Measurements from ENCODE around the gene VMP1.

The VMP1 gene

GRCh38 chr17:59748591-59748990 is 41.1 kb downstream of the VMP1 start:
- Histone ChIP-seq H3K36me3 (ENCODE audit: low read length) (no peaks in the 10 kb centered on the region), H3K27me3 (ENCODE audit: low read length) (no peaks in the 10 kb centered on the region), H3F3A (ENCODE audit: insufficient read depth) (peaks cover 13% of the 10 kb centered on the region; the same call in 1 of the 2 replicates), H3K4me2 (ENCODE audit: low read depth, low read length, poor library complexity, severe bottlenecking) (no peak overlapping the region), H3K4me3 (ENCODE audit: insufficient read depth, low read length, poor library complexity, severe bottlenecking) (no peak overlapping the region), H3K9me3 (ENCODE audit: insufficient read depth, low read length) (no peaks in the 10 kb centered on the region), H2AFZ (ENCODE audit: low read depth, low read length, severe bottlenecking) (no peak overlapping the region), H3K9ac (ENCODE audit: low read length) (no peak overlapping the region), H3K27ac (ENCODE audit: low read depth, low read length) (no peak overlapping the region), H3K79me2 (ENCODE audit: insufficient read depth, low read length) (no peaks in the 10 kb centered on the region), H4K20me1 (ENCODE audit: low read depth, low read length) (no peaks in the 10 kb centered on the region), H3K9me2 (replicated peaks; ENCODE audit: insufficient read depth, low read length) (no peaks in the 10 kb centered on the region)
- TF ChIP-seq EZH2phosphoT487 (conservative IDR thresholded peaks at IDR 0.05; ENCODE audit: low read length), result no peak
- TF ChIP-seq, protein P1, sequence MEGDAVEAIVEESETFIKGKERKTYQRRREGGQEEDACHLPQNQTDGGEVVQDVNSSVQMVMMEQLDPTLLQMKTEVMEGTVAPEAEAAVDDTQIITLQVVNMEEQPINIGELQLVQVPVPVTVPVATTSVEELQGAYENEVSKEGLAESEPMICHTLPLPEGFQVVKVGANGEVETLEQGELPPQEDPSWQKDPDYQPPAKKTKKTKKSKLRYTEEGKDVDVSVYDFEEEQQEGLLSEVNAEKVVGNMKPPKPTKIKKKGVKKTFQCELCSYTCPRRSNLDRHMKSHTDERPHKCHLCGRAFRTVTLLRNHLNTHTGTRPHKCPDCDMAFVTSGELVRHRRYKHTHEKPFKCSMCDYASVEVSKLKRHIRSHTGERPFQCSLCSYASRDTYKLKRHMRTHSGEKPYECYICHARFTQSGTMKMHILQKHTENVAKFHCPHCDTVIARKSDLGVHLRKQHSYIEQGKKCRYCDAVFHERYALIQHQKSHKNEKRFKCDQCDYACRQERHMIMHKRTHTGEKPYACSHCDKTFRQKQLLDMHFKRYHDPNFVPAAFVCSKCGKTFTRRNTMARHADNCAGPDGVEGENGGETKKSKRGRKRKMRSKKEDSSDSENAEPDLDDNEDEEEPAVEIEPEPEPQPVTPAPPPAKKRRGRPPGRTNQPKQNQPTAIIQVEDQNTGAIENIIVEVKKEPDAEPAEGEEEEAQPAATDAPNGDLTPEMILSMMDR (IDR thresholded peaks at IDR 0.05; ENCODE audit: insufficient read depth, low read length, poor library complexity, severe bottlenecking), result no peak

- Histone ChIP-seq H3K36me3 (ENCODE audit: low read length) (no peaks in the 10 kb centered on the region), H3K9ac (ENCODE audit: low read length) (no peak overlapping the region), H3K27ac (ENCODE audit: low read depth, low read length) (peak overlapping the region; percentile 17; the same call in 1 of the 2 replicates), H3K4me3 (ENCODE audit: insufficient read depth, low read length, poor library complexity, severe bottlenecking) (no peak overlapping the region), H3K9me3 (ENCODE audit: insufficient read depth, low read length) (no peaks in the 10 kb centered on the region), H3F3A (ENCODE audit: insufficient read depth) (peaks cover 13% of the 10 kb centered on the region; the same call in 1 of the 2 replicates), H3K4me2 (ENCODE audit: low read depth, low read length, poor library complexity, severe bottlenecking) (no peak overlapping the region), H3K9me2 (replicated peaks; ENCODE audit: insufficient read depth, low read length) (no peaks in the 10 kb centered on the region), H2AFZ (ENCODE audit: low read depth, low read length, severe bottlenecking) (no peak overlapping the region), H3K79me2 (ENCODE audit: insufficient read depth, low read length) (no peaks in the 10 kb centered on the region), H4K20me1 (ENCODE audit: low read depth, low read length) (no peaks in the 10 kb centered on the region), H3K27me3 (ENCODE audit: low read length) (no peaks in the 10 kb centered on the region)
- no peak for TF ChIP-seq EZH2phosphoT487 (conservative IDR thresholded peaks at IDR 0.05; ENCODE audit: low read length)
- TF ChIP-seq, protein P1 (IDR thresholded peaks at IDR 0.05; ENCODE audit: insufficient read depth, low read length, poor library complexity, severe bottlenecking), result no peak
These were observed 44.5 kb downstream of the VMP1 start for GRCh38 chr17:59751955-59752413.

DNA sequence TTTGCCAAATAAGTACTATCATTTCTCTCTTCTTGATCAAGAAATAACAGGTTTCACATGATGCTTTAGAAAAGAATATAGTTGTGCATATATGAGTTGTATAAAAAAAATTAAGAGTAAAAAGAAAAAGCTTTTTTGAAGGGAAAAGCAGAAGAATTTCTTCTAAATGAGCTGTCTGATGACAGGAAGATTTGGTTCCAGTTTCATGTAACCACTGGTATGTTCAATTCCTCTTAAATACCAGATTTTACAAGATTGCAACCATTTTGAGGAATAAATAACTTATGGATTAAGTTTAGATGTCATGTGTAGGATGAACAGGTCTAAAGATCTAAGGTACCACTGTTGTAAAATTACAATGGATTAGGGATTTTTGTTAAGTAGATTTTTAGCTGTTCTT is 45.0 kb downstream of the VMP1 start:
- Histone ChIP-seq H3K27me3 (ENCODE audit: low read length) (no peaks in the 10 kb centered on the region), H3K9me2 (replicated peaks; ENCODE audit: insufficient read depth, low read length) (no peaks in the 10 kb centered on the region), H3K27ac (ENCODE audit: low read depth, low read length) (peak overlapping the region; percentile 17; the same call in 1 of the 2 replicates), H4K20me1 (ENCODE audit: low read depth, low read length) (no peaks in the 10 kb centered on the region), H3K79me2 (ENCODE audit: insufficient read depth, low read length) (no peaks in the 10 kb centered on the region), H3F3A (ENCODE audit: insufficient read depth) (peaks cover 16% of the 10 kb centered on the region; the same call in 1 of the 2 replicates), H3K4me2 (ENCODE audit: low read depth, low read length, poor library complexity, severe bottlenecking) (no peak overlapping the region), H3K36me3 (ENCODE audit: low read length) (no peaks in the 10 kb centered on the region), H3K9me3 (ENCODE audit: insufficient read depth, low read length) (no peaks in the 10 kb centered on the region), H2AFZ (ENCODE audit: low read depth, low read length, severe bottlenecking) (no peak overlapping the region), H3K9ac (ENCODE audit: low read length) (no peak overlapping the region), H3K4me3 (ENCODE audit: insufficient read depth, low read length, poor library complexity, severe bottlenecking) (no peak overlapping the region)
- TF ChIP-seq, protein P1 (IDR thresholded peaks at IDR 0.05; ENCODE audit: insufficient read depth, low read length, poor library complexity, severe bottlenecking), result no peak
- no peak for TF ChIP-seq EZH2phosphoT487 (conservative IDR thresholded peaks at IDR 0.05; ENCODE audit: low read length)
